Measurements from ENCODE around the gene ACACA.

ACACA gene

GRCh38 chr17:37133136-37133535 lies 273.5 kb downstream of the ACACA start:
- no peak for DNase-seq (ENCODE audit: extremely low read depth, insufficient read length)
- Histone ChIP-seq H3K36me3 (ENCODE audit: control insufficient read depth, insufficient read depth, low read length) (no peaks in the 10 kb centered on the region; the same call in 1 of the 2 replicates), H3K27me3 (replicated peaks; ENCODE audit: control insufficient read depth, insufficient read depth, low read length) (no peaks in the 10 kb centered on the region), H3K4me3 (replicated peaks; ENCODE audit: low read depth, low read length) (no peak overlapping the region)
- no peak for TF ChIP-seq CTCF (IDR thresholded peaks at IDR 0.05; ENCODE audit: insufficient read depth, low read length, poor library complexity, severe bottlenecking)

- H3K27me3 ChIP-seq (replicated peaks; ENCODE audit: control insufficient read depth, insufficient read depth, low read length): no peaks in the 10 kb centered on the region
- no peak for DNase-seq (ENCODE audit: extremely low read depth, insufficient read length)
- TF ChIP-seq CTCF (IDR thresholded peaks at IDR 0.05; ENCODE audit: insufficient read depth, low read length, poor library complexity, severe bottlenecking): no peak
These were observed 274.7 kb downstream of the ACACA start for GRCh38 chr17:37131669-37132611.

GRCh38 chr17:37130984-37131446 lies 275.6 kb downstream of the ACACA start:
- DNase-seq (ENCODE audit: extremely low read depth, insufficient read length): no peak
- no peak for TF ChIP-seq CTCF (IDR thresholded peaks at IDR 0.05; ENCODE audit: insufficient read depth, low read length, poor library complexity, severe bottlenecking)
- H3K27me3 ChIP-seq (replicated peaks; ENCODE audit: control insufficient read depth, insufficient read depth, low read length): no peaks in the 10 kb centered on the region
- no peaks in the 10 kb centered on the region; the same call in 1 of the 2 replicates for H3K36me3 ChIP-seq (ENCODE audit: control insufficient read depth, insufficient read depth, low read length)
- H3K4me3 ChIP-seq (replicated peaks; ENCODE audit: low read depth, low read length): no peak overlapping the region

More at GRCh38 chr17:37131669-37132611, 274.7 kb downstream of the ACACA start:
- Histone ChIP-seq H3K36me3 (ENCODE audit: control insufficient read depth, insufficient read depth, low read length) (no peaks in the 10 kb centered on the region; the same call in 1 of the 2 replicates), H3K4me3 (replicated peaks; ENCODE audit: low read depth, low read length) (no peak overlapping the region)

GRCh38 chr17:37124821-37125173 lies 281.8 kb downstream of the ACACA start:
- Histone ChIP-seq H3K27me3 (replicated peaks; ENCODE audit: control insufficient read depth, insufficient read depth, low read length) (no peaks in the 10 kb centered on the region), H3K36me3 (ENCODE audit: control insufficient read depth, insufficient read depth, low read length) (peaks cover 9% of the 10 kb centered on the region), H3K4me3 (replicated peaks; ENCODE audit: low read depth, low read length) (no peak overlapping the region)
- no peak for DNase-seq (ENCODE audit: extremely low read depth, insufficient read length)
- no peak for TF ChIP-seq CTCF (IDR thresholded peaks at IDR 0.05; ENCODE audit: insufficient read depth, low read length, poor library complexity, severe bottlenecking)

GRCh38 chr17:37123941-37124820 lies 282.5 kb downstream of the ACACA start:
- Histone ChIP-seq H3K4me3 (replicated peaks; ENCODE audit: low read depth, low read length) (no peak overlapping the region), H3K36me3 (ENCODE audit: control insufficient read depth, insufficient read depth, low read length) (peaks cover 9% of the 10 kb centered on the region), H3K27me3 (replicated peaks; ENCODE audit: control insufficient read depth, insufficient read depth, low read length) (no peaks in the 10 kb centered on the region)
- DNase-seq (ENCODE audit: extremely low read depth, insufficient read length): no peak
- TF ChIP-seq CTCF (IDR thresholded peaks at IDR 0.05; ENCODE audit: insufficient read depth, low read length, poor library complexity, severe bottlenecking): no peak

Measured in GM06990 (cell line).